ENCODE data around the gene UBL4A. TPM values are rescaled to one million over a fixed set of nuclear protein-coding genes. Genes with fewer than 3 reads are reported as not detected.

The UBL4A gene
- polyA plus RNA-seq, 2 of the 4 experiments (the other 2 are of a cell fraction): 26.4 to 37.7 TPM

GRCh38 chrX:154506483-154507332, 20.3 kb upstream of the UBL4A start:
- no peak for DNase-seq (ENCODE audit: low read depth in 1 of 2, low spot score in 1 of 2)
- TF ChIP-seq NPAS2 (CRISPR knock-in tag; IDR thresholded peaks at IDR 0.05; ENCODE audit: borderline replicate concordance) (no peak), JUN (IDR thresholded peaks at IDR 0.05) (no peak), TFCP2L1 (CRISPR knock-in tag; IDR thresholded peaks at IDR 0.05) (no peak), REST (IDR thresholded peaks at IDR 0.05) (no peak), POLR2A (IDR thresholded peaks at IDR 0.05; ENCODE audit: low read length) (no peak), MAFK (IDR thresholded peaks at IDR 0.05; ENCODE audit: partially characterized antibody) (no peak), HDAC2 (IDR thresholded peaks at IDR 0.05) (no peak), HOXB13 (CRISPR knock-in tag; IDR thresholded peaks at IDR 0.05; ENCODE audit: low read depth) (no peak), TP53 (CRISPR knock-in tag; IDR thresholded peaks at IDR 0.05) (no peak), ZC3H11A (IDR thresholded peaks at IDR 0.05) (no peak), RCOR1 (IDR thresholded peaks at IDR 0.05; ENCODE audit: low read depth, low read length) (no peak)
- ATAC-seq: no peak; a peak in 1 of 6 replicates
- Histone ChIP-seq H3K9me3 (no peaks in the 10 kb centered on the region), H3K27ac (no peak overlapping the region), H3K4me3 (no peak overlapping the region), H3K4me1 (no peaks in the 10 kb centered on the region), H3K4me2 (no peak overlapping the region)
- CTCF ChIA-PET: interaction anchor here (1.0 kb wide), 1 partner anchor 11 kb away, joined by 3 read pairs; no protein-coding TSS in a partner anchor
- 97% methylated on average over 26 of the region's 37 CpGs for WGBS (ENCODE audit: missing lambda C conversion rate)
- no peak for FAIRE-seq
- POLR2A ChIA-PET: interaction anchor here (1.8 kb wide), 1 partner anchor 10 kb away, joined by 4 read pairs; the partner anchor contains the start of gene FAM3A

- no peak overlapping the region for H3K4me3 ChIP-seq
- WGBS (ENCODE audit: missing lambda C conversion rate): 67% methylated on average over 12 of the region's 12 CpGs
- ATAC-seq: peak in 1 of 2 experiments; percentile 21; a peak in 2 of 6 replicates
- no peak overlapping the region for H3K4me2 ChIP-seq
- no peak overlapping the region for H3K27ac ChIP-seq
- TF ChIP-seq ATOH8 (CRISPR knock-in tag; IDR thresholded peaks at IDR 0.05; ENCODE audit: low read depth) (no peak), MAX (IDR thresholded peaks at IDR 0.05) (no peak), MYC (IDR thresholded peaks at IDR 0.05; ENCODE audit: borderline replicate concordance, low read length) (no peak), MAFK (IDR thresholded peaks at IDR 0.05; ENCODE audit: partially characterized antibody) (no peak), CHD4 (IDR thresholded peaks at IDR 0.05; ENCODE audit: borderline replicate concordance) (no peak), CTCF (IDR thresholded peaks at IDR 0.05) (no peak), JUNB (IDR thresholded peaks at IDR 0.05) (no peak), BHLHE40 (IDR thresholded peaks at IDR 0.05; ENCODE audit: low read depth, low read length) (no peak)
- no peak for DNase-seq (ENCODE audit: low read depth in 1 of 2, low spot score in 1 of 2)
- CTCF ChIA-PET: no interaction called here
- H3K9me3 ChIP-seq: no peaks in the 10 kb centered on the region
- H3K4me1 ChIP-seq: no peaks in the 10 kb centered on the region
- POLR2A ChIA-PET: no interaction called here
- FAIRE-seq: no peak
Observed at GRCh38 chrX:154505734-154506133, 19.3 kb upstream of the UBL4A start.

Measured in A549 (cell line).